COR-L47 (cell line): ENCODE results near the gene PHF20.
"Not testable (repeated sequence)": the region's sequence is repeated elsewhere in the genome, so short reads cannot be mapped to it uniquely, and the experiment has no call there.

Experiments used
- DNase-seq: peaks from one replicate; lab custom pipeline; 2025; lab: John Stamatoyannopoulos, UW

PHF20 gene

DNA sequence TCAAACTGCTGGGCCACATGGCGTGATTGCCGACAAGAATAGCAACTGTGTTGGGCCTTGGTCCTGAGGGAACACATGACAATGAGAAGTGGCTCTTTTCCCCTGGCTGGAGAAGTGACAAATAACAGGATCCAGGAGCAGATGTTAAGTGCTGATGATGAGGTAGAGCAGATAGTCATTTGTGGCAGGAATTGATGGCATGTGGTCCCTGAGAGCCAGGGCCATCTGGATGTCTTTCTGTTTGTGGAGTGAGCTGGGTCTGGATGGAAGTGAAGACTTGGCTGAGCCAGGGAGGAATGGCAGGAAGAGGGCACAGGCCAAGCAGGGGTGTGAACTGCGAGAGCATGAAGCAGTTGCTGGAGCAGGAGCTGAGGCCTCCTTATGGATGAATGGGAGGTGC lies 114.7 kb downstream of the PHF20 start:
- DNase-seq: no peak

DNA sequence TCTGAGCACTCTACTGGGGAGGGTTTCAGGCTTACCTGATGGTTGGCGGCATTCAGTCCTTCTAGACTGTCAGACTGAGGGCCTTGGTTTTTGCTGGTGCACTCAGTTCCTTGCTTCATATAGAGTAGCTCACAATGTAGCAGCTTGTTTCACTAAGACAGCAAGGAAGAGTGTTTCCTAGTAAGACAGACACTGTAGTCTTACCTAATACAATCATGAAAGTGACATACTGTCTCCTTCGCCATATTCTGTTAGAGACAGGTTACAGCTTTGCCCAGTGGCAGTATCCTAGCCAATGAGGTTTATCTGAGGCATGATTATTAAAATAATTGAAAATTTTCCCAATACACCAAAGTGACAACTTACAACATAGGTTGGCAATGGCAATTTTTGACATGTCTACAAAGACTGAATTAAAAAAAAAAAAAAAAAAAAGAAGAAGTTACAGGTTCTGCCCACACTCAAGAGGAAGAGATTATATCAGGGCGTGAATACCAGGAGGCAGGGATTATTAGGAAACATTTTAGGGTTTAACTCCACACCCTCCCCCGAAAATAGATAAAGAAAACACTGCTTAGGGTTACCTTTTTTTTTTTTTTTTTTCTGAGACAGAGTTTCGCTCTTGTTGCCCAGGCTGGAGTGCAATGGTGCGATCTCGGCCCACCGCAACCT lies 115.7 kb downstream of the PHF20 start:
- DNase-seq: no peak

DNA sequence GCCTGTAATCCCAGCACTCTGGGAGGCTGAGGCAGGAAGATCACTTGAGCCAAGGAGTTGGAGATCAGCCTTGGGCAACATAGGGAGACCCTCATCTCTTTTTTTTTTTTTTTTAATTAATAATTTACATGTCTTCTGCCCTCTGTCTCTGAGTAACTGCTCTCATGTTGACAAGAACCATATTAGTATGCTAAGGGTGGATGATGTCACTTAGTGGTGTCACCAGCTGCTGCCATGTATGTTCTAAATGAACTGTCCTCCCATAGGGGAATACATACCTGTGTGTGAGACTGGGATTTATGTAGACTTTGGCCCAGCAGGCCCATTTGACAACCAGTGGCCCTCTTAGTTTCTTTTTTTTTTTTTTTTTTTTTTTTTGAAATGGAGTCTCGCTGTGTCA lies 116.8 kb downstream of the PHF20 start:
- DNase-seq: no peak

DNA sequence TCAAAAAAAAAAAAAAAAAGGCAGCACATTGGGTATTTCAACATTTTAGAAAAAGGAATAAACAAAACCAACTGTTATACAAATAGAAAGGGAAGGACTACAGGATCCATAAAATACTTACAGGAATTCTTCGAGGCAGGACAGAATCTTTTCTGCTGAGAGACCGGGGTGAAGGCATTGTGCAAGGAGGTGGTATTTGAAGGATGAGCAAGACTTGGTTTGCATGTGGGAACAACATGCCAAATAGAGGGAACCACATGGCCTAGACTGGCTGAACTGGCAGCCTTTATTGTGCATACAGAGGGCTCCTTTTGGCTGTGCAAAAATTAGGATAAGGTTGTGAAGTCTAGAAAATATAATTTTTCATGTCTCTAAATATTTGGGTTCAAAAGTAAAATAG lies 119.6 kb downstream of the PHF20 start:
- no peak for DNase-seq

DNA sequence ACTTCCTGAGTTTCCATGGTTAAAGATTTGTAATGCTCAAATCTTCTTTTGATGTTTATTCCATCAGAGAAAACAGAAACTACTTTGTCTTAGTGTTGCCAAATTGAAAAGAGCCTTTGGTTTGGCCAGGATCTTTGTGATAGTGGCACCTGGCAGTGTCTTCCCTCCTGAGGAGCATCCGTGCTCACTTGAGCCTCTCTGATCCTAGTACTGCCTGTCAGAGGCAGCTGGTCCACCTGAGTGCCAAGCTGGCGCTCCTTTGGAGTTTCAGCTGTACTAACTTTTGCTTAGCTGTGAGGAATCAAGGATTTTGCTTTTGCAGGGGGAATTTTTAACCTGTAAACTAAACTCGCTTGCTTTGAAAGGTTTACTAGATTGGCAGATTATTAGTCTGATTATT lies 121.1 kb downstream of the PHF20 start:
- no peak for DNase-seq

DNA sequence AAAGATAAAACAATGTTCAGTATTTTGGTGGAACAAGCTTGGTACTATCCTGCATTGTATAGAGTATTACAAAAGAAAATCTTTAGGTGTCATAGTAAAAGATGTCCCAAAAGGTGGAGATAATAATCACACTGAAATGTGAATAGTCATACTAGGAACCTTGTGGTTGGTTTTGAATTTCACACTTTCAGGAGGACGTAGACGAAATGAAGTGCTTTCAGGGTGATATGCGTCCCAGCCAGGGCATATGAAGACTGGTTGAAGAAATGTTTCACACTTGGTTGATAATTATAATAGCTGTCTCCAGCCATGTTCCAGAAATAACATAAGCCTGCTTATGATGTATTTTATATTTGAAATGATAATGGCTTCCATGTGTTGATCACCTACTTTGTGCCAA lies 122.1 kb downstream of the PHF20 start:
- DNase-seq: no peak

DNA sequence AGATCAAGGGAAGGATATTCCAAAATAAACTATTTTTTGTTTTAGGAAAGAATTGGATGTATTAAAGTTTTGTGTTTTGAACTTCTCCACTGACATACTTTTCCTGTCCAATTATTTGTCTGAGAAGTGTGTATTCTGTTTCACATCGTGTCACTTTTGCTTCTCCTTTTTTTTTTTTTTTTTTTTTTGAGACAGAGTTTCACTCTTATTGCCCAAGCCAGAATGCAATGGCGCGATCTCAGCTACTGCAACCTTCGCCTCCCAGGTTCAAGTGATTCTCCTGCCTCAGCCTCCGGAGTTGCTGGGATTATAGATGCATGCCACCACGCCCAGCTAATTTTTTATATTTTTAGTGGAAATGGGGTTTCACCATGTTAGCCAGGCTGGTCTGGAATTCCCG lies 123.7 kb downstream of the PHF20 start:
- DNase-seq: not testable (repeated sequence)

DNA sequence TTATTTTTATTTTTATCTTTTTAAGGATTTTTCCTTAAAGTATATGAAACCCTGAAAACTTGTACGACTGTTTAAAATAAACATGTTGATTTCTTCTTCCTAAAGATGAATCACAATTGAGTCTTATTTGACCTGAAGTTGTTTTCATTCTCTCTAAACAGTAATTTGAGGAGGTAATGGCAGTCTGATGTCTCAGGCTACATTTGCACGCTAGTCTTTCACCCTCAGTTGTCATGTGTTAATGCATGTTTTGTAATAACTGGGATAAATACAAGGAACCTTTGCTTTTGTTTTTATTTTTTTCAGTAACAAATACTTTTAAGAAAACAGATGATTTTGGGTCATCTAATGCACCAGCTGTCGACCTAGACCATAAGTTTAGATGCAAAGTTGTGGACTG lies 127.2 kb downstream of the PHF20 start:
- no peak for DNase-seq

DNA sequence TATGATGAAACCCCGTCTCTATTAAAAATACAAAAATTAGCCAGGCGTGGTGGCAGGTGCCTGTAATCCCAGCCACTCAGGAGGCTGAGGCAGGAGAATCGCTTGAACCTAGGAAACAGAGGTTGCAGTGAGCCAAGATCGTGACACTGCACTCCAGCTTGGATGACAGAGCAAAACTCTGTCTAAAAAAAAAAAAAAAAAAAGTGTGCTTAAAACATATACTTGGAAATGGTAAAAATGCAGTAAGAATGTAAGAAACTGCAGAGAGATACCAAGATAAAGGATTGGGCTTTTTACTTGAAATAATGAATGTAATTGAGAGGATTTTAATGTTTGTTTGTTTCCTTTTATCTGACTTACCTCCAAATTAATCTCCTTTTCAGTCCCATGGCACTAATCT lies 129.4 kb downstream of the PHF20 start:
- DNase-seq: not testable (repeated sequence)

DNA sequence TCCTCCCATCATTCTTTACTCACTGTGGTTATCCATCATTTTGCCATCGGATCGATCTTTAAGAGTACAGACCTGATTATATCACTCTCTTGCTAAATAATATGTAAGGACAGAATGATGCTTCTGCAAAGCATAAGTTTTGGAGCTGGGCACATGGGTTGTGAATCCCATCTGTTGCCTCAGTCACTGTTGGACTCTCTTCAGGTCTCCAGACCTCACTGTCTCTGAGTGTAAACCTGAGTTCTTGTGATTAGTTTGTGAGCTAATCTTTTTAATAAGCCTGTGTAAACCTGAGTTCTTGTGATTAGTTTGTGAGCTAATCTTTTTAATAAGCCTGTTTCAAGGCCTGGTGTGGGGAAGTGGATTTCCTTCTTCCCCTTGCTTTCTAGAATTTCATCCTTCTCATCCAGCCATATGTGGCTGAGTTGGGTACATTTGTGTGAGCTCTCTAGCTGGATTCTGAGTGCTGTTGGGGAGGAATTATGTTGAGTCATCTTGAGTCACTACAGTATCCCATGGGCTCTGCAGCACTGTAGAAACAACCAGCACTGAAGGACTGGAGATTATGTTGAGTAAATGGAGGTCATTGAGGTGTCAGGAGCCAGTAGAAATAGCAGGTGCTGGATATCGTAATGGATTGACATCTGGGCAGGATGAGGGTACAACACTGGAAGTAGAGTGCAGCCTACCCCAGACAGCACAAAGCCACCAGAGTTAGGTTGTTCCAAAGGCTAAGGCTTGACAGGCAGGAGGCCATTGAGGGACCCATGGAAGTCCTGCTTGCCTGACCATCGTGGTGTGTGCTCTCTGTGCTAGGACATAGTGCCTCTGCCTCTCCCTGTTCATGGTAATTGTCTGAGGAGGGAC lies 130.1 kb downstream of the PHF20 start:
- DNase-seq: no peak

DNA sequence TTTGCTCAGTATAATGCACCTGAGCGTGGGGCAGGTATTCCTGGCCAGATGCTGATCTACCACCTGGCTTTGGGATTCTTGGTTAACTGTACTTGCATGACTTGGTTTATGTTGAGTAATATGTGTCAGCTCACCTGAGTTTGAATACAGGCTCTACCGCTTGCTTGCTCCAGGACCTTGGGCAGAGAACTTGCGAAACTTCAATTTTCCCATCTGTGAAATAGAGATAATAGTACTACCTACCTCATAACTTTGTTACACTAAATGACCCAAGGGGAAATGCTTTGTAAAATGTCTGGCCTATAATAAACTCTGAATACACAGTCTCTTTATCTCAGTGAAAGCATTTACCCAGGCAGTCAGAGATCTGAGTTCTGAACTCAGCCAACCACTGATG lies 130.7 kb downstream of the PHF20 start:
- DNase-seq: no peak

DNA sequence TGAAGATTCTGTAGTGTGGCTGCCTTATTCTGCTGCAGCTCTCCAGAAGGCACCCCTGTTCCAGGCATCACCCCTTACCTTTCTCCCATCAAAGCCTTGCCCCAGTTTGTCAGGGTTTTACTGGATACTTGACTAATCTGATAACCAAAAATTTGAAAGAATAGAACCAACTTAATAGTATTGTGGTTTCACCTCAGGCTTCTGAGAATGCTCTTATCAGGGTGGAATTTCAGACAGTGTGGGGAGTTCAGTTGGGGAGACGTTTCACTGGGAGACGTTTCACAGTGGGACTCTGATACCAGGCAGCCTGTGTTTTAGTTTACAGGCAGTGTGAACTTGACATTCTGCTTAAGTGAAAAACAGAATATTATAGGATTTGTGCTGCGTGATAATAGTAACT lies 132.0 kb downstream of the PHF20 start:
- DNase-seq: no peak

DNA sequence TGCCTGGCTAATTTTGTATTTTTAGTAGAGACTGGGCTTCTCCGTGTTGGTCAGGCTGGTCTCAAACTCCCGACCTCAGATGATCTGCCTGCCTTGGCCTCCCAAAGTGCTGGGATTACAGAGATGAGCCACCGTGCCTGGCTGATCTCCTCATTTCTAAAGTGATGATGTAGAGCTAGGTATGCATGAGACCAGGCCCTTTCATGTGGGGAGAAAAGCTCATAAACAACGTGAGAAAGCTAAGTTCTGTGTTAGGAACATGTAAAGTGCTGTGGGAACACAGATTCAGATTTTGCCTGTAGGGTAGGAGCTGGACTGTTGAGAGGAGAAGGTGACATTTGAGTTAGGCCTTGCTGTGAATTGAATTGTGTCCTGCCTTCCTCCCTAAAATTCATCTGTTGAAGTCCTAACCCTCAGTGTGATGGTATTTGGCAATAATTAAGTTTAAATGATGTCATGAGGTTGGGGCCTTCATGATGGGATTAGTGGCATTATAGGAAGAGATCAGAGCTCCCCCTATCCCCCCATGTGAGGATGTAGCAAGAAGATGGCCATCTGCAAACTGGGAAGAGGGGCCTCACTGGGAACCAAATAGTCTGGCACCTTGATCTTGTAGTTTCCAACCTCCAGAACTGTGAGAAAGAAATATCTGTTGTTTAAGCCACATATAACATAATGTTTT lies 133.3 kb downstream of the PHF20 start:
- no peak for DNase-seq

DNA sequence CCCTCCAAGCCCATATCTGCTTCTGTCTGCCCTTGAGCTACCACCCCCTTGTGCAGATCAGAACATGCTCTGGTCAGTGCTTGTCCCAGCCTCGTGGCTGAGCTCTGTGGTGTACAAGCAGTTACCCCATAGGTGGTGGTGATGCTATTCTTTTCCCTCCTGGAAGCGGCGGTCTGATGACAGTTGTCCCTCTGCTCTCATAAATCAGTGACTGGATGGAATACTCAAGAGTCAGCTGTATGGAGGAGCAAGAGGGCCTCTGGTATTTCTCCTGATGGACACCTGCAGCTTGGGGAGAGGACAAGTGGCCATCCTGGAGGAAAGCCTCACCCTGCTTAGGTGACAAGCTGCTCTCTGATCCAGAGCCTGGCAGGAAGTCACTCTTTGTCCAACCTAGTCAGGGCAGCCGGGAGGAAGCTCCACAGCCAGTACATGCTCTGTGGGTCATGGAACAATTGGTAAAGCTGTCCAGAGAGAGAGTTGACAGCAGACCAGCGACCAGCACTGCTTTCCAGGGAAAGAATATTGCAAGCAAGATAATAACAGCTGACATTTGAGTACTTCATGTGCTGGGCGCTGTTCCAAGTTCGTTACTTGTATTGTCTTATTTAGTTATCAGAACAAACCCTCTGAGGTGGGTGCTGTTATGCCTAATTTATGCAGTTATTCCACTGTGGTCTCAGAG lies 135.3 kb downstream of the PHF20 start:
- DNase-seq: peak; percentile 83

DNA sequence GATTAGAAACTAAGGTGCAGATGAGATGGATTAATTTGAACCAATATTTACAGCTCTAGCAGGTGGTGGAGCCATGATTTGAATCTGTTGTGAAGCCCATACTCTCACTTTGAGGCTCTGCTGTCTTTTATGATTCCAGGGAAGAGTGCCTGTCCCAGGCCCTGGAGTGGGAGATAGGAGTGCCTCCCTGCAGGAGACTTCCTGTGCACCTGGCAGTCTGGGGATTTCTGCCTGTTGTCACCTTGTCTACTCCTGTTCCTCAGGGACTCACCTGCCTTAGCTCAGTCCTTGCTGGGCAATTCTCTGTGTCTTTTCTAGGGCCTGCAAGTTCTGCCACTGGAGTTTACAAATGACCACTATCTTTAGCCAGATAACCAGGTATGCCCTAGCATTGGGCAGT lies 136.2 kb downstream of the PHF20 start:
- peak; percentile 51 for DNase-seq

DNA sequence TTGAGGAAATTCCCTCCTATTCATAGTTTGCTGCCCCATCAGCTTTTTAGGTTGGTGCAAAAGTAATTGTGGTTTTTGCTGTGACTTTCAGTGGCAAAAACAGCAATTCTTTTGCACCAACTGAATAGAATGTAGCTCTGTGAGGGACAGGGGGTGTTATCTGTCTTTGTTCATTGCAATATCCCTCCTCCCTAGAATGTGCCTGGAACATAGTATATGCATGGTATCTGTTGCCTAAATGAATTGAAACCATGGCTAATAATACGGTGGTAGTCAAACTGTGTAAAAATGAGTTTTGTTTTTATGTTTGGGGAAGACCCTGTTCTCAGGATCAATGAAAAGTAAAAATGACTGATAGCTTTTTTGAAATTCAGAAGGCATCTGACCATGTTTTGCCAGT lies 137.4 kb downstream of the PHF20 start:
- no peak for DNase-seq

DNA sequence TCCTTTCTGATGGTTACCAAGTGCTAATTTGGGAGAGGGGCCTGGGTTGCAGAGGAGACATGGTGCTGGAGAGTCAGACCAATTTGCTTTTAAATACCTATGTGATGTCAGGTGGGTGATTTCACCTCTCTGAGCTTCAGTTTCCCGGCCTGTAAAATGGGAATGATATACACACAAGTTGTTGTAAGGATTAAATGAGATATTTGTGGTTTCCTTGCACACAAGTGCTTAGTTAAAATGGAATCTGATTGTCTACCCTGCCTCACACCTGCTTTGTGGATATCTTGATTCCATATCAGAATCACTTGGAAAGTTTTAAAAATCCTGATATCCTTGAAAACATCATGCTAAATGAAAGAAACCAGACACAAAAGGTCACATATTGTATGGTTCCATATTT lies 138.0 kb downstream of the PHF20 start:
- no peak for DNase-seq

DNA sequence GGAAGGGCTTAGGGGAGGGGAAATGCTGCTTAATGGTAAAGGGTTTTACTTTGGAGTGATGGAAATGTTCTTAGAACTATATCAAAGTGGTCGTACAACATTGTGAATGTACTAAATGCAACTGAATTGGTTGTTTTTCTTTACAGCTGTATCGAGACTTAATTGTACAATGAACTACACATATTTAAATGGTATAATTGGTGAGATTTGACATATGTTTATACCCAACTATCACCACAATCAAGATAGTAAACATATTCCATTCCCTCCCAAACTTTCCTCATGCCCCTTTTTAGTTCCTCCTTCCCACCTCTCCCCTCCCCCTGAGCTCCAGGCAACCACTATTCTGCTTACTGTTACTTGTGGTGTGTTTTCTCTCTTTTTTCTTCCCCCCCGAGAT lies 138.4 kb downstream of the PHF20 start:
- no peak for DNase-seq

DNA sequence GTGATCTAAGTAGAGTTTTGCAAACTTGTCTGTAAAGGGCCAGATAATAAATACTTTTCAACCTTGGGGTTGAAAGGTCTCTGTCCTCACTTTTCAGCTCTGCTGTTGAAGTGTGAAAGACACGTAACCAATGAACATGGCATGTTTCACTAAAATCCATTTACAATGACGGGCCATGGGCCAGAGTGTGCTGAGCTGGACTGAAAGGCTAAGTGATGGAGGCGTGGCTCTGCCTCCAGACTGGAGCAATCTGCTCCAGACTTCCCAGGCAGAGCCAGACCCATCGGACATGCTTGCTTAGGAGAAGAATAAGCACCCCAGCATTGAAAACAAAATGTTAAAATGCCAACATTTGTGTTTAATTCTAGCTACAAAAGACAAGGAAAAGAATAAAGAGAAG lies 141.1 kb downstream of the PHF20 start:
- DNase-seq: no peak

DNA sequence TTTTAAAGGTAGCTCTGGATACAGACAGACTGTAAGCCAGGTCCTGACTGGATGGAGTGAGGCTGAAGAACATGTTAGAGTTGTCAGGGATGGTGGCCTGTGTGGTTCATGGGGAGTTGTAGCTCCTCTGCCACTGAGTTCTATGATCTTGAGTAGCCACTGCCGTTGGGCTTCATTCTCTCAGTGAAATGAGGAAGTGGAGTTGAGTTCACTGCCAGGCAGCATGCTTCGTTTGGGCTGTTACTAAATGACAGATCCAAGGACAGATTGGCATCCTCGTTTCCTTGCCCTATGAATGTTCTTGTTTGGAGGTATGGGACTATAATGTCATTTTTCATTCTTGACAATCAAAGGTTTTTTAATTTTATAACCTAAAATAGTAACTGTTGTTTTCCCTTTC lies 145.3 kb downstream of the PHF20 start:
- no peak for DNase-seq

DNA sequence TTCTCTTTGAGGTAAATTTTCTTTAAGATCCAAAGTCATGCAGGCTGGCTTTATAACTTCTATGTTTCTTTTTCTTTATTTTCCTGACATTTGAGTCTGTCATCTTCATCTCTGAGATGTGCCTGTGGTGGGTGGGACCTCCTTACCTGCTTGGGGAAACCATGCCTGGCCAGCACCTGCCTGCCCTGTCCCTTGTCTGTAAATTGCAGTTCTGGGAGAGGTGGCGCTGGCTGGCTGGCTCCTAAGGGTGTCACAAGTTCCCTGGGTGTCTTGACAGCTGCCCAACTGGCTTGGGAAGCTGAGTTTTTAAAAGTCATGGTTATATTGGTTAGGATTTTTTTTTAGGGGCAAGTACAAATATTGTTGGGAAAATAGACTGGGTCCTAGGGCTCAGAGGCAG lies 146.2 kb downstream of the PHF20 start:
- DNase-seq: no peak

DNA sequence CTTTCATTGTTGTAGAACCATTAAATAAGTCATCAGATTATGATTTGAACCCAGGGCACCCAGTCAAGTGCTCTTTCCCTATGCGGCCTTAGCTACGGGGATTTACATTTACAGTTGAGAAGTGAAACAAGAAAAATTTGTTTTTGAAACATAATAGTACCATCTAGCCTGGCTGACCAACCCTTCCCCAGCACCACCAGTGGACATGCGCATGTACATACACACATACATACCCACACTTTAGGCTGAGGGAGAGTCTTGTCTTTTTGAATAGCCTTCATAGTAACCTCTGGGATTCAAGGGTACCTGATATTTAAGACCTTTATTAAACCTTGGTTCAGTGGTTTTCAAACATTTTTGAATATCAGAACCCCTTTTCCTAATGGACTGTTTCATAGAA lies 148.7 kb downstream of the PHF20 start:
- no peak for DNase-seq

DNA sequence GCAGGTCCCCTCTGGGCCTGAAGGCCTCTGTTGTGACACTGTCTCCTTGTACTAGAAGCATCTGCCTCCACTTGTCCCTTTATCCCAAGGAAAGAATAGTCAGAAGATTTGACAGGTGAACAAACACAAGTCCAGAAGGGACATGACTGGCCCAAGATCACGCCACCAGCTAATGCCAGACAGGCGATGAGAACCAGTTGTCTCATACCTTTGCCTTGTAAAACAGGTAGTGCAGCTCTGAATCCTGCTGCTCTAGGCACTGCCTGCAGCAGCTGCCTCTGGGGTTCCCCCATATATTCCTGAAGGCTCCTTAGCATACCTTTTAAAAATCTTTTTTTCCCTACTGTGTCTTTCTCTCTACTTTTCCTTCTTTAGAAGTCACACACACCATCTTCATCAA lies 157.5 kb downstream of the PHF20 start:
- no peak for DNase-seq
